Caco-2 (cell line): Measurements from ENCODE around the gene UGGT2. TPM values are rescaled to one million over a fixed set of nuclear protein-coding genes. Genes with fewer than 3 reads are reported as not detected.

Experiments used
- BruUV-seq: library from RNA; stranded (reverse); fragments of 400-500 nt; replicated peaks from 2 replicates; lab custom pipeline; 2021; lab: Mats Ljungman, UMichigan
- CTCF ChIA-PET: fragments of 300-600 bp; sonication (Branson Sonifier 250); formaldehyde crosslinking; loops from one replicate; lab custom pipeline; 2022; ENCODE audit warnings: antibody characterized with exemption; lab: Charles Lee
- POLR2A ChIA-PET: fragments of 300-600 bp; sonication (Branson Sonifier 250); formaldehyde crosslinking; loops from one replicate; lab custom pipeline; 2022; ENCODE audit warnings: antibody characterized with exemption; lab: Charles Lee
- DNase-seq, 2 experiments: peaks; one replicate each; pipeline versions ENCODE4 v3.0.0 to v3.0.0-alpha.2; 2020 to 2022
- H3K27me3 ChIP-seq: replicated peaks from 2 replicates; pipeline ENCODE4 v1.6.0; 2011; ENCODE audit warnings: low read length; ENCODE audit not compliant: control insufficient read depth, insufficient read depth
- H3K36me3 ChIP-seq: 2 replicates; pipeline ENCODE4 v1.5.1; 2011; ENCODE audit warnings: low read length; ENCODE audit not compliant: control insufficient read depth, insufficient read depth
- H3K4me1 ChIP-seq: fragments of 250-450 bp; sonication (Bioruptor Pico); 2 replicates; pipeline ENCODE4 v1.5.1; 2020; ENCODE audit warnings: mild to moderate bottlenecking
- H3K4me3 ChIP-seq: 2 replicates; pipeline ENCODE4 v1.5.1; 2011; ENCODE audit warnings: low read depth, mild to moderate bottlenecking, control low read depth, low read length
- H3K9me3 ChIP-seq: fragments of 250-450 bp; sonication (Bioruptor Pico); 2 replicates; pipeline ENCODE4 v1.5.1; 2020; ENCODE audit warnings: mild to moderate bottlenecking, moderate library complexity
- H3K27ac Mint-ChIP-seq: one replicate; pipeline ENCODE4 v1.8.0; 2022; ENCODE audit warnings: mixed read lengths; ENCODE audit not compliant: unreplicated experiment
- H3K27me3 Mint-ChIP-seq: one replicate; pipeline ENCODE4 v1.8.0; 2022; ENCODE audit warnings: mixed read lengths; ENCODE audit not compliant: insufficient read depth, unreplicated experiment
- H3K36me3 Mint-ChIP-seq: one replicate; pipeline ENCODE4 v1.8.0; 2022; ENCODE audit warnings: mild to moderate bottlenecking, mixed read lengths; ENCODE audit not compliant: insufficient read depth, unreplicated experiment
- H3K4me1 Mint-ChIP-seq: one replicate; pipeline ENCODE4 v1.8.0; 2022; ENCODE audit warnings: low read depth, mixed read lengths; ENCODE audit not compliant: unreplicated experiment
- H3K4me3 Mint-ChIP-seq: one replicate; pipeline ENCODE4 v1.8.0; 2022; ENCODE audit warnings: mild to moderate bottlenecking, moderate library complexity, mixed read lengths; ENCODE audit not compliant: unreplicated experiment
- H3K9me3 Mint-ChIP-seq: one replicate; pipeline ENCODE4 v1.8.0; 2022; ENCODE audit warnings: mixed read lengths; ENCODE audit not compliant: unreplicated experiment
- CTCF ChIP-seq, 2 experiments: fragments of 200-600 bp in 1 of 2; IDR thresholded peaks; 1 replicate in 1 of 2; 2 replicates in 1 of 2; pipeline versions ENCODE4 v1.5.1 to v1.8.0; 2011 to 2022; ENCODE audit warnings: antibody characterized with exemption in 1 of 2, control low read depth in 1 of 2, inconsistent platforms in 1 of 2, low read depth in 1 of 2, low read length in 1 of 2, mild to moderate bottlenecking in 1 of 2, moderate library complexity in 1 of 2; ENCODE audit not compliant: insufficient read depth in 1 of 2, severe bottlenecking in 1 of 2, unreplicated experiment in 1 of 2
- intact Hi-C: fragments of 100-400 bp; cut with micrococcal nuclease; formaldehyde crosslinking; loops from one replicate; pipeline ENCODE4 v1.10.0; 2022; ENCODE audit not compliant: unreplicated experiment
- total RNA-seq: library from RNA; stranded (reverse); gene quantifications from 2 replicates; pipeline ENCODE4 v1.2.3, GENCODE V29; 2022

The UGGT2 gene
- total RNA-seq, 1 experiment from 2014 or later: 35.5 TPM

GRCh38 chr13:95898256-95898655, 154.9 kb downstream of the UGGT2 start:
- H3K27ac Mint-ChIP-seq: no peak overlapping the region
- intact Hi-C loops: no loop called here
- POLR2A ChIA-PET: no interaction called here

GRCh38 chr13:95896301-95896700, 156.9 kb downstream of the UGGT2 start:
- Mint-ChIP-seq H3K4me3 (no peak overlapping the region), H3K27ac (no peak overlapping the region), H3K9me3 (no peaks in the 10 kb centered on the region), H3K27me3 (no peaks in the 10 kb centered on the region), H3K36me3 (peaks cover 5% of the 10 kb centered on the region), H3K4me1 (no peaks in the 10 kb centered on the region)
- no peak overlapping the region for H3K4me3 ChIP-seq
- CTCF ChIA-PET: no interaction called here
- intact Hi-C loops: no loop called here
- H3K9me3 ChIP-seq: no peaks in the 10 kb centered on the region
- no TSS peak for BruUV-seq
- POLR2A ChIA-PET: no interaction called here
- TF ChIP-seq CTCF (IDR thresholded peaks at IDR 0.05; ENCODE audit: insufficient read depth in 1 of 2, low read depth in 1 of 2, low read length in 1 of 2, severe bottlenecking in 1 of 2, unreplicated experiment in 1 of 2): no peak
- H3K27me3 ChIP-seq: no peaks in the 10 kb centered on the region
- H3K4me1 ChIP-seq: peaks cover 7% of the 10 kb centered on the region
- H3K36me3 ChIP-seq: no peaks in the 10 kb centered on the region
- no peak for DNase-seq

More at GRCh38 chr13:95898256-95898655, 154.9 kb downstream of the UGGT2 start:
- Histone ChIP-seq H3K27me3 (no peaks in the 10 kb centered on the region), H3K4me3 (no peak overlapping the region), H3K36me3 (no peaks in the 10 kb centered on the region), H3K9me3 (no peaks in the 10 kb centered on the region), H3K4me1 (peaks cover 7% of the 10 kb centered on the region)
- no peak overlapping the region for H3K4me3 Mint-ChIP-seq
- CTCF ChIA-PET: no interaction called here
- H3K36me3 Mint-ChIP-seq: no peaks in the 10 kb centered on the region
- BruUV-seq: no TSS peak
- no peaks in the 10 kb centered on the region for H3K4me1 Mint-ChIP-seq
- TF ChIP-seq CTCF (IDR thresholded peaks at IDR 0.05; ENCODE audit: insufficient read depth in 1 of 2, low read depth in 1 of 2, low read length in 1 of 2, severe bottlenecking in 1 of 2, unreplicated experiment in 1 of 2): no peak
- no peak for DNase-seq
- H3K9me3 Mint-ChIP-seq: no peaks in the 10 kb centered on the region
- no peaks in the 10 kb centered on the region for H3K27me3 Mint-ChIP-seq

- H3K27me3 ChIP-seq: no peaks in the 10 kb centered on the region
- Mint-ChIP-seq H3K27ac (no peak overlapping the region), H3K4me1 (no peaks in the 10 kb centered on the region), H3K36me3 (peaks cover 5% of the 10 kb centered on the region), H3K27me3 (no peaks in the 10 kb centered on the region), H3K4me3 (no peak overlapping the region), H3K9me3 (no peaks in the 10 kb centered on the region)
- no peak for DNase-seq
- H3K4me1 ChIP-seq: peaks cover 7% of the 10 kb centered on the region
- H3K9me3 ChIP-seq: no peaks in the 10 kb centered on the region
- intact Hi-C loops: no loop called here
- H3K36me3 ChIP-seq: no peaks in the 10 kb centered on the region
- ChIA-PET POLR2A (no interaction called here), CTCF (interaction anchor here (0.6 kb wide), 1 partner anchor 94 kb away, joined by 5 read pairs; no protein-coding TSS in a partner anchor)
- no peak for TF ChIP-seq CTCF (IDR thresholded peaks at IDR 0.05; ENCODE audit: insufficient read depth in 1 of 2, low read depth in 1 of 2, low read length in 1 of 2, severe bottlenecking in 1 of 2, unreplicated experiment in 1 of 2)
- no TSS peak for BruUV-seq
- H3K4me3 ChIP-seq: no peak overlapping the region
Measured at GRCh38 chr13:95893861-95894260, 159.3 kb downstream of the UGGT2 start.
